DMS 273 (cell line): ENCODE results near the gene GPC6.

Experiments
- DNase-seq: peaks from one replicate; lab custom pipeline; 2025; ENCODE audit not compliant: unreplicated experiment; lab: John Stamatoyannopoulos, UW

The GPC6 gene

DNA sequence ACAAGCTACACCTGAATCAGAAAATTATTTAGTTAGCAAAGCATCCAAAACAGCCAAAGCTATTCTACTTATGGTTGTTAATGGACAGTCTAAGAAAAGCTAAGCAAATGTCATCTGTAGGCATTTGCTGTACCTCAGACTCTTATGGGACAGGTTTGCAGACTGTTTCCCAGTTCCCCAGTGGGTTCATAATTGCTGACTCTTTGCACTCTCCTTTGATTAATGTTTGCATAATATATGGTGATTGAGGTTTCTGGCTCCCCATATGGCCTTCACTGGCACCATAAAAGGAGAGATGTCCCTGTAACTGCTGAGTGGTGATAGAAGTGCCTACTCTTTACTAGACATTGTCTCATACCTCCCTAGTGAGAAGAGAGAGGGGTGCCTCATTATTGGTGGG lies 142.1 kb downstream of the GPC6 start:
- peak; percentile 46 for DNase-seq

DNA sequence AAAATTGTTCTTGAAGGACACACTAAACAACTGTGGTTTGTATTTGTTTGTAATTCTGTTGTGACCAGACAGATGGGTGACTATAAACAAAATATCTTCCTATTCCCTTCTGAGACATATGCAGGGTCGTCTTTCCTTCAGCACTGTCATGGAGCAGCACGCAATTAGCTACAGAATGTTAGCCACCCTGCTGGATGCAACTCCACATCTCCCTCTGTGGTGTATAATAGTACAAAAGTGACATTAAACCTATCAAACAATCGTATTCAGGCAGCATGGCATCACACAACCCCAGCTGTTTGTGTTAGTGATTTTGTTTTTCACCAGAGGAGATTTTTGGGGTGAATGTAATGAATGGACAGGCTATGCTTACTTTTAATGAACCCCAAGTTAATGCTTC lies 146.2 kb downstream of the GPC6 start:
- DNase-seq, result peak; percentile 2

DNA sequence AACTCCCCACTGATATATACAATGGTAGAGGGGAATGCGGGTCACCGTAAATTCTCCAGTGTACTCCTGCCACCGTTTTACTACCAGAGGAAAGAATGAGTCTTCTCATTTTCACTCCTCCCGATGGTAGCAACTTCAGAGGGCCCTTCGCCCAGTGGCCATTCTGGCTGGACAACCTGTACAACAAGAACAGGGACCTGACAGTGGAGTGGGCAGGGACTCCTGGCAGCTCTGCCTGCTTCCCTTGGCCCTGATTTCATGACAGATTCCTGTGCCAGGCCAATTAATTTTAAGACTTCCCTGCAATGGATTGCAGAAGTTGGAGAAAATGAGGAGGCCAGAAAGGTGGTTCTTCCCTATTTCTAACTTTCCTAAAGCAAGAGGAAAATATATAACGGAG lies 148.9 kb downstream of the GPC6 start:
- DNase-seq, result no peak

DNA sequence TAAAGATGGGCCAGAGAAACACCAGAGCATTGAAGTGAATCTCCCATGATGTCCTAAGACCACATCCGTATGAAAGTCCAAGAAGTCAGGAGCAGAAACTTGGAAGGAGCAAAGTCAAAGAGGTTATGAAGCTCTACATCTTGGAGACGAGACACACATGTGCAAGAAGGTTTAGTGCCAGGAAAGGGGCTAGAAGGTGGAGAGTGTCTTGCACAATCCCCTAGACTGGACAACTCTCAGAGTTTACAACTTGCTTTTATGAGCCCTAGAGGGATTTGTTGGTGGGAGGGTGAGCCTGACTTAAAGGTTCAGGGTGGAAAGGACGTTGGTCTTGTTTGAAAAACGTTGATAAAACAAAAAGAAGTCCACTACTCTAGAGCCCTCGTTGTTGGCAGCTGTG lies 150.6 kb downstream of the GPC6 start:
- no peak for DNase-seq

DNA sequence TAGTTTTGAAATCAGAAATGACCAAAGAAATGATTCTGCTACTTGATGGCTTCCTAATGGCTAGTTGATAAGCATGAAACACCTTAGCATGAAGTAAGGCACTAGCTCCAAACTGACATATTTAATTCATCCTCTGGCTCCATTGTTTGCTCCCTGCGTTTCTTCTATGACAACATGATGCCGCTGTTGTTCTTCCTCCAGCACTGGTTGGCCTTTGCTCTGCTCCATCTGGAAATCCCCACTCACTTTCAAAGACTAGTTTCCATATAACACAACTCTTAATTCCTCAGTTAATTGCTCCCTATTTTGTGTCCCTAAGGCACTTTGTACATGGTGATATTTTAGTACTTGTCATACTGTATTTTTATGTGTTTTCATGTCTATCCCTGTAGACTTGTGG lies 151.6 kb downstream of the GPC6 start:
- DNase-seq, result peak; percentile 4

DNA sequence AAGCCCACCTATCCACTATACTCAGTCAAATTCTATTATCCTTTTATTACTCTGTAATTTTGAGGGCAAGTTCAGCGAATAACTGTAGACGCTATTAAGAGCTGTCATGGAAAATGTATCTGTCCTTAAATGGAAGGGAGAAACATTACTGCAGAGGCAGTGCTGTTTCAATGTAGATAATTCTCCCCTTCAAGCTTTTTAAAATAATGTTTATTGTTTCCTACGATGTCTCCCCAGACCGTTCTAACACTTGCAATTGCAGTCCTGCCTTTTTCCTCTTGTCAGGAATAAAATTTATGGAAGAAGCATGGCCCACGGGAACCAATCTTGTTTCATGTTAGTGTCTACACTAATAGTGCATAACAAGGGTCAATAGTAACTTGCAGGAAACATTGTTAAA lies 159.5 kb downstream of the GPC6 start:
- DNase-seq, result no peak

DNA sequence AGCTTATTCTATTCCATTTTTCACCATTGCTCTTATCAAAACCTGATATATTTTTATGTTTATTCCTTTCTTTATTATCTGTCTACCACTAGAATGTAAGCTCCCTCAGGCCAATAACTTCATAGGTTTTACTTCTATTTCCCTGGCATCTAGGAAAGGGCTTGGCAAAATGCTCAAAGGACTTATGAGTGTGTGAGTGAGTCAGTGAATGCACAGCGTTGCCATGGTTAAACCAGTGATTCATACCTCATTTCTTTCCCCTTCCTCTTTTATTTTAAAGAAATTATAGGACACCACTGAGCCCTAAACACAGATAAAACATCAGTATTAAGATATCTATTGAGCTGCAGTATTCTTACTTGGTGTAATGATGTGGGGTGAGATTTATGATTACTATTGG lies 162.1 kb downstream of the GPC6 start:
- no peak for DNase-seq

DNA sequence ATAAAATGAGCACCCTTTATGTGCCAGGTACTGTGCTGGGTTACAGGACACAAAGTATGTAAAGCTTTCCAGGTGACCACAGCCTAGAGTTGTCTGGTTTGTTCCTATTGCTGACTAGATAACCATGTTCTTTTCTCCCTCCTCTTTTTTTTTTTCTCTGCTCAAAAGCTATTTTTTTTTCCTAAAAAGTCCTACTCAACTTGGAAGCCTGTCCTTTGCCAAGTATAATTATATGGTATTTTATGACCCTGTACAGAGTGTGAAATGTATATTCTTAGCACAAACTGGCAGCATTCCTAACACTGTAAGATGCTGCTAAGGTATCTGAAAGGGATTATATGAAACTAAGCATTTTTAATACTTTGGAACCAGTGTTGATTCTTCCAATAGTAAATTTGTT lies 171.0 kb downstream of the GPC6 start:
- no peak for DNase-seq

DNA sequence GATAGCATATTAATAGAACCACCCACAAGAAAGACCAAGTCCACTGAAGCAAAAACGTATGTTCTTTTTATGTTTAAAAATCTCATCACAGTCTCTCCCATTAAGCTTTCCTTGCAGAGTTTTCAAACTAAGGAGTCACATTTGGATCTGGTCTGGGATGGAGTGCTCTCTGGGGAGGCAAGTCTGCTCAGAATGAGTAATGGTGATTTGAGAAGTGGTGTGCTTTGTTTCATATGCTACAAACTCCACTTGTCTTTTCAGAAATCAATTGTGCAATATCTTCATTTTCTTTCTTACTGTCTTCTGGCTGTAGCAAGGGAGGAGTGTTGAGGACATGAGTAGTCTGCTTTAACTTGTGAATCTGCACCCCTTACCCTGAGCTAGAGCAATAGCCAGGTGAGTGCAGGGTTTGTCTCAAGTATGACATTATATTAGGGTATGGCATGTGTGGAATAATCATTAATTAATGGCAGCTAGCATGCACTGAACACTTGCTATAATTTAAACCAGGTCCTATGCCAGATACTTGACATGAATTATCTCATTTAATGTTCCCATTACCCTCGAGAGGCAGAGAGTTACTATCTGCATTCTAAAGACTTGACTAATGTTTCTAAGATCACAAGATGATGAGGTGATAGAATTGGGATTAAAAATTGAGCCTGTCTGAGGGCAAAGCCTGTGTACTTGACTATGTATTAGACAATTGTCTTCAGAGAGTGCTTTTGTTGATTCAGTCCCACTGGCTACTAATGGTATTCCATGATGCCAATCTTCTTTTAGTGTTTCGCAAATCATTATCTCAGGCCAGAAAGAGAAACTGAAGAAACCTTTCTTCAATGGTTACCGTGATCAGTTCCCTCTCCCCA lies 171.8 kb downstream of the GPC6 start:
- peak; percentile 20 for DNase-seq

DNA sequence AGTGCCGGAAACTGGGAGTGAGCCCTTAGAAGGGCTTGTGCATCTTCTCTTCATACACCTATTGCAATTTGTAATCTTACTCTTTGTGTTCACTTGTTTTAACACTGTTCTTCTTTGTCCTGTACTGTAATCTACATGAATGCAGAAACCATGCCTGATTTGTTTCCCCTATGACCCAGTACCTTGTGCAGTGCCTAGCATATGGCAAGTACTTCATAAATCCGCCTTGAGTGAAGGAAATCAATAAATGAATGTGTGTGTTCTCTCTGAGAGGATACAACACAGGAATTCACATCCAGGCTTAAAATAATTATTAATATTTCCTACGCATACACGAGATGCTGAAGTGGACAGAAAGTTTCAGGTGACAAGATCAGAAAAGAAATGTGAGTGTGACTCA lies 172.6 kb downstream of the GPC6 start:
- no peak for DNase-seq

DNA sequence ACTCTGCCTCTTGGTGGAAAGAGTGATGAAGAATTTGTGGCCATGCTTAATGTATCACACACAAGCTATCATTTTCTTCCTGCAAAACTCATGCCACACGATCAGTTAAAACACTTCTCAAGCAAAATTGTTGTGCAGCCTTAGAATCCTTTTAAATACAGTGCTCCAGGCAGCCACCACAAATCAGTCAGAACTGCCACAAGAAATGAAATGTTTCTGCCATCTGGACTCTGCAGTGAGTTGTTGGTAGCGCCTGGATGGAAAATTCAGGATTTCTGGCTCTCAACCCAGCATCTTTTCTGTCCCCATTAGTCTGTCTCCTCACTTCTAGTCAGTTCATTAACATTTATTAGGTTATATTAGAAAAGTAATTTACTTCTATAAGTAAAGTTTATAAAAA lies 179.5 kb downstream of the GPC6 start:
- DNase-seq, result peak; percentile 5

DNA sequence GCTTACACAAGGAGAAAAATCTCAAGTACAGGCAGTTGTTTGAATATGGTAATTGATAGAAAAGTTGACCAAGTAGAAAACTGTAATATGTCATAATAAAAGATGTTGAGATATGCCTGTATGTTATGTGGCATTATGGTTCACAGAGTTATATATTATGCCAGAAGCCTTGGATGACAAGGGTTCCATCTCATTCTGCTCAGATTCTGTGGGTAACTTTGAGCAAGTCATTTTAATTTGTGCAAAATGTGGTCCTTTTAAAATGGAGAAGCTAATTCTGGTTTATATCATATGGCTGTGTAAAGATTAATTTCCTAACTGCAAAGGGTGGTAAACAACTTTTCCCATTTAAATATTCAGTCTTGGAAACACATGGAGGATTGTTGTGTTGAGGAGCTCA lies 180.9 kb downstream of the GPC6 start:
- no peak for DNase-seq

DNA sequence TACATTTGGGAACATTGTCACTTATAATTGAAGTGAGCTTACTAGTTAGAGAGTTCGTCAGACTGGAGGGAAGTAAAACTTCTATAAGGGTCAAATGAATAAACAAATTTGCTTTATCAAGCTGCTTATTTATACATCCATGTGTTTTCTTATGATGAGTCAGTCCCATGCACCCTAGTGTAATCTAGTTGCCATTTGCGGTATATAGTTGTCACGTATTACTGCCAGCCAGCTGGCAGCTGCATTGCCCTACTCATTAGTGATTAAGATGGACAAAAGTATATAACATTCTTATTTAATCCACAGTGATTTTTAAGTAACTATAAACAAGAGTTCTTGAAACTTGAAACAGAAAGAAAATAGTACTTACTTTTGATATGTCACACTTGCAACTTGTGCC lies 182.4 kb downstream of the GPC6 start:
- DNase-seq, result no peak

DNA sequence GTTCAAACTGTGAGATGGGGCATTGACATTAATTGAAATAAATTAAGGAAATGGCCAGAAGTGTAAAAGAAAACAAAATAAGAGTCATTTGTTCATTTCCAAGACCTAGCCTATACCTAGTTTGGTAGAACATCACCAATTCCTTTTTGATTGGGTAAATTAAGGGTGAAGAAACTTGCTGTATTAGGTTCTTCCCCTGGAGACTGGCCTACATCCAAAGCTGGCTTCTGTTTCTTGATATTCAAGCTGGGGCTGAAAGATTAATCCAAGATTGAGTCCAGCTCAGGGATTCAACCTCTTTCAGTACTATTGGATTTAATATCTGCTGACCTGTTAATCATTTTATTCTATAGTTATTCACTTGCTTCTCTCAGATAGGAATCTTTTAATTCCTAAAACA lies 183.2 kb downstream of the GPC6 start:
- peak; percentile 32 for DNase-seq

DNA sequence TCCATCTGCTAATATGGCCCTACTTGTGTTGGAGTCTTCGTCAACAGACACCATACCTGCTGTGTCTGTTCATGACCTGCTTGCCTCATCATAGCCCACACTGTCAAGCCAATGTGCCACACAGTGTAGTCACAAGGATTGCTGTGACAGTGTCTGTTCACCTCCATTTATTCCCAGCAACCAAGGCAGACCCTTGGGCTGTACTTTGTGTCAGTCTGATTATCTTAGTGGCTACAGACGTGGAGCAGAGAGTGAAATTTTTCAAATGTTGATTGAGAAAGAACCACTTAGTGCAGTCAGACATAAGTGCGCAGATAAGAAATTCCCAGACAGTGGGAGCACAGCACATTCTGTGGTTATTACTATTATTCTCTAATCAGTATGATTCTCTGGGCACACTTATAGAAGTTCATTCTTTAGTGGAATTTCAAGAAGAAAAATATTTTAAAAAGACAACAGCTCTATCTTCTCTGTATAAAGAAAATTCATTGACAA lies 184.6 kb downstream of the GPC6 start:
- no peak for DNase-seq

DNA sequence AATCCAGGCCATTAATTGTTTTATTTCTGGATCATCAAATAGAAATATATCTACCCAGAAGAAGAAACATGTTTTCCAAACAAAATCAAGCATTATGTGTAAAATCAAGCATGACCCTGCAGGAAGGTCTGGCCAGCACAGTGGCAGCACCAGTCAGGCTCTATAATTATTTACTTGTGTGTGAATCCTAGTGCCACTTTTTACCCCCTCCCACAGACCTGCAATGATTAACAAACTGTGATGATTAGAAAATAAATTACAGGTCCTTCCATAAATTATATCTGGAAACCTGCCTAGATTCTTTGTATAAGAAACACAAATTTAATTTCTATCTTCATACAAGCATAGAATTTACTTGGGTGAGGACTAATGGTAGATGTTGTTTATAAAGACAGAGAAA lies 186.1 kb downstream of the GPC6 start:
- DNase-seq, result no peak

DNA sequence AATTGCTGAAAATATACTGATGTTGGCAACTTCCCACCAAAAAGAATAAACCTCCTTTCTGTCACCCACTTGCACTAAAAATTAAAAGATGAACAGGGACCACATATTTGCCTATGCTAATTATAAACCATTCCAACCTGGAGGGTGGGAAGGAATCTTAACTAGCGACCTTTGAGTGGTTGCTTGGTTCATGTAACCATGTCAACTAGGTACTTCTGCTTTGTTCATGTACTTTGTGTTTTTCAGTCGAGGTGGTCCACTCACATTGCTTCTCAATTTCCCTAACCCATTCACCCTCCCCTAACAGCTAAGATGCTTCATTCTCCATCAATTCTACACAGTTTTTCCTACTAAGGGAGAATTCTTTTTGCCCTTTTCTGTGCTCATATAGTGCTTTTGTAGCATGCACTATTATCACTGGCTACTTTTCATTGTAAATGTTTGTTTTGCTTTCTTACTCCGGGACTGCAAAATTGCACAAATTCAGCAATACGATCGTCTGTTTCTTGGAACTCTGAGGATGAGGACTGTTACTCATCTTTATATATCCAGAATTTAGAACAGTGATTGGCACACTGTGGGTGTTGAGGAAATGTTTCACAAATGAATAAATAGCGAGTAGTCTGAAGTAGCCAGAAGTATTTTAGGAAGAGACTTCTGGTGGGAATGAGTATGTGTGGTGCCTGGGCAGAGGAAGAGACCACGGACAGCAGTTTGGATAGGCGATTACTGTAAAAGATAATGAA lies 187.5 kb downstream of the GPC6 start:
- DNase-seq, result no peak

DNA sequence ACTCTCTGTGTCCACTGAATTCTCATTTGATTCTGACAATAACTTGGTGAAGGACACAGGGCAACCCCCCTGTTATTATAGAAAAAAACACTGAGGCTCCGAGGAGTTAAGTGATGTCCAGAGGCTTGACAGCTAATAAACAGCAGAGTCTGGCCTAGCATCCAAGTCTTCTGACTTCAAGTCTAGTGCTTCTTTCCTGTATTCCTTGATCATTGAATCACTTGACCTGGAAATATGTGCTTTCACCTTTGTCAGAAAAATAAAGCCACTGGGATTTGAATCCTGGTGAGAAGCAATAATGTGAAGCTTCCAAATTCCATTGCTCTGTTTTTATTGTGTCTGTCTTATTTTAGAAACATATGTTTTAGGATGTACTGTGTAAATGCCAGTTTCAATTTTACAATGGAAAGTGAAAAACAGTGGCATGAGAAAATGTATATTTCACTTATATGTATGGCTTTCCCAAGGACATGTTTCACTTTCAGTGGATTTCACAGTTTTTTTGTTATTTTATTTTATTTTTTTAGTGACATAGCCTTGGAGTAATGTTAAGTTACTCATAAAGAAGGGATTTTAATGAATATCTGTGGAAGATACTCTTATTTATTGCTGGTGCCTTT lies 190.2 kb downstream of the GPC6 start:
- DNase-seq, result no peak

DNA sequence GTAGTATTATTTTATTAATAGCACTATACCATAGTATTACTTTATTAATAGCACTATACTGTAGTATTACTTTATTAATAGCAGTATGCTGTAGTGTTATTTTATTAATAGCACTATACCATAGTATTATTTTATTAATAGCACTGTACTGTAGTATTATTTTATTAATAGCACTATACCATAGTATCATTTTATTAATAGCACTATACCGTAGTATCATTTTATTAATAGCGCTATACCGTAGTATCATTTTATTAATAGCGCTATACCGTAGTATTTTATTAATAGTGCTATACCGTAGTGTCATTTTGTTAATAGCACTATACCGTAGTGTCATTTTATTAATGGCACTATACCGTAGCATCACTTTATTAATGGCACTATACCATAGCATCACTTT lies 191.8 kb downstream of the GPC6 start:
- no peak for DNase-seq

DNA sequence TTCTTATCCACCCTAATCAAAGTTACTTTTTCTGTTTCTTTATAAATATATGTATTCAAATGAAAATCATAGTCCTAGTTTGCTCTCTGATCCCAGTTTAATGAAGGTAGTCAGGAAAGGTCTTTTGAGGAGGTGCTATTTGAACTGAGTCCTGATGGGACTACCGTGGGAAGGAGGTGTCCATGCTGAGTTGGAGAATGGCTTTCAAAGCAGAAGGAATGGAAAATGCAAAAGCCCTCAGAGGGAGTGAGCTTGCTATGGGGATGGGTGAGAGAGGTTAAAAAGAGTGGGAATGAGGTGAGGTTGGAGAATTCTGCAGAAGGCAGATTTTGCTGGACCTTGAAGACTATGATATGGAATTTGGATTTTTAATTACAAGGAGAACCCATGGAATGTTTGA lies 193.6 kb downstream of the GPC6 start:
- DNase-seq, result no peak

DNA sequence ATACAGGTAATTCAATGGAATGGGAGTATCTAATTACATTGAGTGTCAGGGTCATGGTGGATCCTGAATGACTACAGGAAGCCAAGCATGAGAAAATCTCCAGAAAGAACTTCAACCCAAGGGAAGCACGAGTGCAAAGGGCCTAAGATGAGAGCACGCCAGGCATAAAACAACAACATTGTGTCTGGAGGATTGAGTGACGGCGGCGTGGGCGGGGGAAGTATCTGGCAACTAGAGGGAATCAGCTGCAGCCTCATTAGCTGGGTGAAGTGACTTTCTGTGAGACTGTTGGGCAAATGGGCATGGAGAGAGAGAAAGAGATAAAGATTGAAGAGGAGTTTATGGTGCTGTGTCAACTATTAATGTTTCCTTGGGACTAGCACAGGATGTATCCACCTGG lies 194.3 kb downstream of the GPC6 start:
- no peak for DNase-seq

DNA sequence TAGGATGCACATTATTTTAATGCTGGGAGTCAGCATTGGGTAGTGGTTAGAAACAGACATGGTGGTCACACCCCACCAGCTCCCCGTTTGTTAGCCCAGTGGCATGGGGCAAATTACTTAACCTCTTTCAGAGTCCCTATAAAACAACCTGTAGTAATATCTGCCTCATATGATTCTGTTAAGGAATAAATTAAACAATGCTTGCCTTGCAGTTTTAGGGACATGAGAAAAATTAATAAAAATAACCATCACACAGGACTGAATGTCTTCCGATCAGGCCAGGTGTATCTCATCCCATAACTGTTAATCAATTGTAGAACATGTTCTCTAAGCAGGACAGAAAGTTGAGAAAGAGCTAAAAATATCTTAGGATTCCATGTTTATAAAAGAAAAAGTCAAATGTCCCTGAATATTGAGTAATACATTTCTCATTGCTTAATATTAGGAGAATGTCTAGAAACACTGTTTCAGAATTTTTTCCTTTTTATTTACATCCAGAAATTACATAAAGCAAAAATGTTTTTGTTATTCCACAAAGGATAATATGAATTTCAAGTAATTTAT lies 196.5 kb downstream of the GPC6 start:
- DNase-seq, result no peak
